WTC11 (cell line): ENCODE results near the gene CFAP20.
"Not testable (repeated sequence)": the region's sequence is repeated elsewhere in the genome, so short reads cannot be mapped to it uniquely, and the experiment has no call there.

Source experiments
- CREB1 ChIP-seq: sonication (generic); formaldehyde crosslinking; IDR thresholded peaks from 2 replicates; pipeline ENCODE4 v1.8.0; 2023; ENCODE audit warnings: mild to moderate bottlenecking, missing genetic modification reagents
- CREM ChIP-seq: sonication (generic); formaldehyde crosslinking; IDR thresholded peaks from 2 replicates; pipeline ENCODE4 v1.8.1; 2022; ENCODE audit warnings: mild to moderate bottlenecking, missing genetic modification reagents, moderate library complexity
- ESRRA ChIP-seq: sonication (generic); formaldehyde crosslinking; IDR thresholded peaks from 2 replicates; pipeline ENCODE4 v1.8.1; 2022; ENCODE audit warnings: mild to moderate bottlenecking, missing genetic modification reagents, borderline replicate concordance
- IRF2 ChIP-seq: sonication (generic); formaldehyde crosslinking; IDR thresholded peaks from 2 replicates; pipeline ENCODE4 v1.8.0; 2022; ENCODE audit warnings: low read depth, missing genetic modification reagents, borderline replicate concordance
- JUN ChIP-seq: sonication (generic); formaldehyde crosslinking; IDR thresholded peaks from 2 replicates; pipeline ENCODE4 v1.8.0; 2023; ENCODE audit warnings: mild to moderate bottlenecking, missing genetic modification reagents
- NFYB ChIP-seq: sonication (generic); formaldehyde crosslinking; conservative IDR thresholded peaks from 2 replicates; pipeline ENCODE4 v1.8.0; 2022; ENCODE audit warnings: low read depth, missing genetic modification reagents
- OVOL2 ChIP-seq: fragments of 250-450 bp; sonication (Bioruptor Pico); IDR thresholded peaks from 2 replicates; pipeline ENCODE4 v1.9.0; 2021; ENCODE audit warnings: mild to moderate bottlenecking, borderline replicate concordance
- RELA ChIP-seq: sonication (generic); formaldehyde crosslinking; IDR thresholded peaks from 2 replicates; pipeline ENCODE4 v1.8.1; 2022; ENCODE audit warnings: missing genetic modification reagents, mild to moderate bottlenecking, borderline replicate concordance
- ZNF317 ChIP-seq: sonication (generic); formaldehyde crosslinking; IDR thresholded peaks from 2 replicates; pipeline ENCODE4 v1.8.1; 2023; ENCODE audit warnings: low read depth, mild to moderate bottlenecking, moderate library complexity, missing genetic modification reagents, borderline replicate concordance
- ZNF416 ChIP-seq: fragments of 250-450 bp; sonication (Bioruptor Pico); IDR thresholded peaks from 2 replicates; pipeline ENCODE4 v1.9.0; 2021; ENCODE audit warnings: mild to moderate bottlenecking, inconsistent platforms
- TF ChIP-seq, protein P1 (sequence below): sonication (generic); formaldehyde crosslinking; conservative IDR thresholded peaks from 2 replicates; pipeline ENCODE4 v1.8.1; 2023; ENCODE audit warnings: mild to moderate bottlenecking, low read depth, missing genetic modification reagents, moderate library complexity
- TF ChIP-seq, protein P2 (sequence below): fragments of 200-600 bp; IDR thresholded peaks from 2 replicates; pipeline ENCODE4 v1.8.0; 2022; ENCODE audit warnings: antibody characterized with exemption
- TF ChIP-seq, protein P3 (sequence below): sonication (generic); formaldehyde crosslinking; IDR thresholded peaks from 2 replicates; pipeline ENCODE4 v1.8.0; 2023; ENCODE audit warnings: mild to moderate bottlenecking, missing genetic modification reagents

DNA sequence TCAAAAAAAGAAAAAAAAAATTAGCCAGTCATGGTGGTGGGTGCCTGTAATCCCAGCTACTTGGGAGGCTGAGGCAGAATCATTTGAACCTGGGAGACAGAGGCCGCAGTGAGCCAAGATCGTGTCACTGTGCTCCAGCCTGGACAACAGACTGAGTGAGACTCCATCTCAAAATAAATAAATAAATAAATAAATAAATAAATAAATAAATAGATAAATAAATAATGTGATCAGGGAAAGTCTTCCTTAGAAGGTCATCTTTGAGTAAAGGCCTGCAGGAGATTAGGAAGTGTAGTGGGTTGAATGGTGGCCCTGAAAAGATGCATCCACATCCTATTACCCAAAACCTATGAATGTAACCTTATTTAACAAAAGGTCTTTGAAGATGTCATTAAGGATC lies 56.1 kb downstream of the CFAP20 start:
- TF ChIP-seq RELA (CRISPR knock-in tag); ZNF416 (CRISPR knock-in tag); IRF2 (CRISPR knock-in tag); CREM (CRISPR knock-in tag); NFYB (CRISPR knock-in tag); ZNF317 (CRISPR knock-in tag); CREB1 (CRISPR knock-in tag); ESRRA (CRISPR knock-in tag); OVOL2; JUN (CRISPR knock-in tag): not testable (repeated sequence)
- TF ChIP-seq, protein P1, sequence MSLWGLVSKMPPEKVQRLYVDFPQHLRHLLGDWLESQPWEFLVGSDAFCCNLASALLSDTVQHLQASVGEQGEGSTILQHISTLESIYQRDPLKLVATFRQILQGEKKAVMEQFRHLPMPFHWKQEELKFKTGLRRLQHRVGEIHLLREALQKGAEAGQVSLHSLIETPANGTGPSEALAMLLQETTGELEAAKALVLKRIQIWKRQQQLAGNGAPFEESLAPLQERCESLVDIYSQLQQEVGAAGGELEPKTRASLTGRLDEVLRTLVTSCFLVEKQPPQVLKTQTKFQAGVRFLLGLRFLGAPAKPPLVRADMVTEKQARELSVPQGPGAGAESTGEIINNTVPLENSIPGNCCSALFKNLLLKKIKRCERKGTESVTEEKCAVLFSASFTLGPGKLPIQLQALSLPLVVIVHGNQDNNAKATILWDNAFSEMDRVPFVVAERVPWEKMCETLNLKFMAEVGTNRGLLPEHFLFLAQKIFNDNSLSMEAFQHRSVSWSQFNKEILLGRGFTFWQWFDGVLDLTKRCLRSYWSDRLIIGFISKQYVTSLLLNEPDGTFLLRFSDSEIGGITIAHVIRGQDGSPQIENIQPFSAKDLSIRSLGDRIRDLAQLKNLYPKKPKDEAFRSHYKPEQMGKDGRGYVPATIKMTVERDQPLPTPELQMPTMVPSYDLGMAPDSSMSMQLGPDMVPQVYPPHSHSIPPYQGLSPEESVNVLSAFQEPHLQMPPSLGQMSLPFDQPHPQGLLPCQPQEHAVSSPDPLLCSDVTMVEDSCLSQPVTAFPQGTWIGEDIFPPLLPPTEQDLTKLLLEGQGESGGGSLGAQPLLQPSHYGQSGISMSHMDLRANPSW: not testable (repeated sequence)
- TF ChIP-seq, protein P2, sequence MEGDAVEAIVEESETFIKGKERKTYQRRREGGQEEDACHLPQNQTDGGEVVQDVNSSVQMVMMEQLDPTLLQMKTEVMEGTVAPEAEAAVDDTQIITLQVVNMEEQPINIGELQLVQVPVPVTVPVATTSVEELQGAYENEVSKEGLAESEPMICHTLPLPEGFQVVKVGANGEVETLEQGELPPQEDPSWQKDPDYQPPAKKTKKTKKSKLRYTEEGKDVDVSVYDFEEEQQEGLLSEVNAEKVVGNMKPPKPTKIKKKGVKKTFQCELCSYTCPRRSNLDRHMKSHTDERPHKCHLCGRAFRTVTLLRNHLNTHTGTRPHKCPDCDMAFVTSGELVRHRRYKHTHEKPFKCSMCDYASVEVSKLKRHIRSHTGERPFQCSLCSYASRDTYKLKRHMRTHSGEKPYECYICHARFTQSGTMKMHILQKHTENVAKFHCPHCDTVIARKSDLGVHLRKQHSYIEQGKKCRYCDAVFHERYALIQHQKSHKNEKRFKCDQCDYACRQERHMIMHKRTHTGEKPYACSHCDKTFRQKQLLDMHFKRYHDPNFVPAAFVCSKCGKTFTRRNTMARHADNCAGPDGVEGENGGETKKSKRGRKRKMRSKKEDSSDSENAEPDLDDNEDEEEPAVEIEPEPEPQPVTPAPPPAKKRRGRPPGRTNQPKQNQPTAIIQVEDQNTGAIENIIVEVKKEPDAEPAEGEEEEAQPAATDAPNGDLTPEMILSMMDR: not testable (repeated sequence)
- TF ChIP-seq, protein P3, sequence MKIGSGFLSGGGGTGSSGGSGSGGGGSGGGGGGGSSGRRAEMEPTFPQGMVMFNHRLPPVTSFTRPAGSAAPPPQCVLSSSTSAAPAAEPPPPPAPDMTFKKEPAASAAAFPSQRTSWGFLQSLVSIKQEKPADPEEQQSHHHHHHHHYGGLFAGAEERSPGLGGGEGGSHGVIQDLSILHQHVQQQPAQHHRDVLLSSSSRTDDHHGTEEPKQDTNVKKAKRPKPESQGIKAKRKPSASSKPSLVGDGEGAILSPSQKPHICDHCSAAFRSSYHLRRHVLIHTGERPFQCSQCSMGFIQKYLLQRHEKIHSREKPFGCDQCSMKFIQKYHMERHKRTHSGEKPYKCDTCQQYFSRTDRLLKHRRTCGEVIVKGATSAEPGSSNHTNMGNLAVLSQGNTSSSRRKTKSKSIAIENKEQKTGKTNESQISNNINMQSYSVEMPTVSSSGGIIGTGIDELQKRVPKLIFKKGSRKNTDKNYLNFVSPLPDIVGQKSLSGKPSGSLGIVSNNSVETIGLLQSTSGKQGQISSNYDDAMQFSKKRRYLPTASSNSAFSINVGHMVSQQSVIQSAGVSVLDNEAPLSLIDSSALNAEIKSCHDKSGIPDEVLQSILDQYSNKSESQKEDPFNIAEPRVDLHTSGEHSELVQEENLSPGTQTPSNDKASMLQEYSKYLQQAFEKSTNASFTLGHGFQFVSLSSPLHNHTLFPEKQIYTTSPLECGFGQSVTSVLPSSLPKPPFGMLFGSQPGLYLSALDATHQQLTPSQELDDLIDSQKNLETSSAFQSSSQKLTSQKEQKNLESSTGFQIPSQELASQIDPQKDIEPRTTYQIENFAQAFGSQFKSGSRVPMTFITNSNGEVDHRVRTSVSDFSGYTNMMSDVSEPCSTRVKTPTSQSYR (CRISPR knock-in tag): not testable (repeated sequence)
